Spleen (tissue), 7 donors: ENCODE results near the gene KIF3B.

Experiments
- POLR2AphosphoS5 ChIP-seq, 3 donors: sonication (generic); formaldehyde crosslinking; IDR thresholded peaks; one replicate each; pipeline ENCODE4 v1.5.1; 2017; ENCODE audit warnings: antibody characterized with exemption in 3 of 3
- TF ChIP-seq, protein P1 (sequence below), 11 experiments: fragments of 200-600 bp in 7 of 11; fragments of 450-650 bp in 4 of 11; sonication (generic) in 4 of 11; IDR thresholded peaks in 8 of 11; conservative IDR thresholded peaks in 3 of 11; 1 replicate in 7 of 11; 2 replicates in 4 of 11; pipeline versions ENCODE4 v1.4.0 to v1.8.0; 2016 to 2021; ENCODE audit warnings: antibody characterized with exemption in 11 of 11, inconsistent platforms in 4 of 11, mild to moderate bottlenecking in 1 of 11
- donor health status: DM: no; HTN: no; CAD: no; lungs with moderate emphysema.
- donor health status: DM: no; HTN: no; CAD: no.
- donor health status: DM: no; HTN: no; CAD: no.

- TF ChIP-seq, protein P1, sequence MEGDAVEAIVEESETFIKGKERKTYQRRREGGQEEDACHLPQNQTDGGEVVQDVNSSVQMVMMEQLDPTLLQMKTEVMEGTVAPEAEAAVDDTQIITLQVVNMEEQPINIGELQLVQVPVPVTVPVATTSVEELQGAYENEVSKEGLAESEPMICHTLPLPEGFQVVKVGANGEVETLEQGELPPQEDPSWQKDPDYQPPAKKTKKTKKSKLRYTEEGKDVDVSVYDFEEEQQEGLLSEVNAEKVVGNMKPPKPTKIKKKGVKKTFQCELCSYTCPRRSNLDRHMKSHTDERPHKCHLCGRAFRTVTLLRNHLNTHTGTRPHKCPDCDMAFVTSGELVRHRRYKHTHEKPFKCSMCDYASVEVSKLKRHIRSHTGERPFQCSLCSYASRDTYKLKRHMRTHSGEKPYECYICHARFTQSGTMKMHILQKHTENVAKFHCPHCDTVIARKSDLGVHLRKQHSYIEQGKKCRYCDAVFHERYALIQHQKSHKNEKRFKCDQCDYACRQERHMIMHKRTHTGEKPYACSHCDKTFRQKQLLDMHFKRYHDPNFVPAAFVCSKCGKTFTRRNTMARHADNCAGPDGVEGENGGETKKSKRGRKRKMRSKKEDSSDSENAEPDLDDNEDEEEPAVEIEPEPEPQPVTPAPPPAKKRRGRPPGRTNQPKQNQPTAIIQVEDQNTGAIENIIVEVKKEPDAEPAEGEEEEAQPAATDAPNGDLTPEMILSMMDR (IDR thresholded peaks at IDR 0.05 in 8 of 11, conservative IDR thresholded peaks at IDR 0.05 in 3 of 11): no peak
- no peak for TF ChIP-seq POLR2AphosphoS5 (IDR thresholded peaks at IDR 0.05)
Observed at GRCh38 chr20:32366380-32366779, 88.9 kb downstream of the KIF3B start.
